K562 (cell line): ENCODE results near the gene IFT122. TPM values are rescaled to one million over a fixed set of nuclear protein-coding genes. Genes with fewer than 3 reads are reported as not detected.

Experiments
- BCLAF1 ChIP-seq, 2 experiments: fragments of 450-650 bp in 1 of 2; IDR thresholded peaks; 2 replicates each; pipeline ENCODE4 v1.6.1; 2011 to 2017; ENCODE audit warnings: low read depth in 2 of 2, antibody characterized with exemption in 1 of 2, borderline replicate concordance in 1 of 2, low read length in 1 of 2, mild to moderate bottlenecking in 1 of 2, mixed read lengths in 1 of 2; ENCODE audit not compliant: control insufficient read depth in 1 of 2
- CHAMP1 ChIP-seq: fragments of 450-650 bp; IDR thresholded peaks from 2 replicates; pipeline ENCODE4 v1.6.1; 2016; ENCODE audit warnings: mild to moderate bottlenecking
- CHCHD3 ChIP-seq: fragments of 250-450 bp; sonication (Bioruptor Pico); IDR thresholded peaks from 2 replicates; pipeline ENCODE4 v2.1.2; 2022; ENCODE audit warnings: mild to moderate bottlenecking
- FOXA1 ChIP-seq: fragments of 450-650 bp; IDR thresholded peaks from 2 replicates; pipeline ENCODE4 v1.6.1; 2016; ENCODE audit warnings: mild to moderate bottlenecking, borderline replicate concordance
- HNRNPUL1 ChIP-seq: fragments of 200-400 bp; formaldehyde crosslinking; IDR thresholded peaks from 2 replicates; pipeline ENCODE4 v1.6.1; 2017; ENCODE audit warnings: low read length
- HSF4 ChIP-seq: fragments of 250-450 bp; sonication (Bioruptor Pico); IDR thresholded peaks from 2 replicates; pipeline ENCODE4 v2.1.2; 2022; ENCODE audit warnings: mild to moderate bottlenecking, moderate library complexity, borderline replicate concordance
- LEF1 ChIP-seq: fragments of 450-650 bp; IDR thresholded peaks from 2 replicates; pipeline ENCODE4 v1.6.1; 2016; ENCODE audit warnings: mild to moderate bottlenecking
- MEF2A ChIP-seq: IDR thresholded peaks from 2 replicates; pipeline ENCODE4 v1.6.1; 2011; ENCODE audit warnings: low read depth, mild to moderate bottlenecking, low read length, moderate library complexity; ENCODE audit not compliant: control insufficient read depth
- TBL1XR1 ChIP-seq, 2 experiments: IDR thresholded peaks; 2 replicates each; pipeline ENCODE4 v1.6.1; 2012; ENCODE audit warnings: improper control_type of control experiment in 2 of 2, low read length in 2 of 2, mild to moderate bottlenecking in 1 of 2
- ZNF408 ChIP-seq: fragments of 250-450 bp; sonication (Bioruptor Pico); IDR thresholded peaks from 2 replicates; pipeline ENCODE4 v1.4.0; 2020; ENCODE audit warnings: low read depth, mild to moderate bottlenecking, moderate library complexity
- polyA plus RNA-seq, 8 experiments: library from polyadenylated mRNA; depleted of rRNA in 4 of 8; stranded (reverse) in 5 of 8; unstranded in 3 of 8; fragments of >200 nt; fragmentation: Nextera tagmentation in 2 of 8; fragmentation: Illumina TruSeq in 1 of 8; extraction: Ambion mirVana in 2 of 8; extraction: Trizol in 1 of 8; gene quantifications; 2 replicates each; pipeline versions ENCODE4 v1.2.1 to v1.2.3, GENCODE V29; 2011 to 2014; ENCODE audit warnings: inconsistent platforms in 1 of 8, missing spikeins in 1 of 8
- total RNA-seq, 7 experiments: library from RNA; depleted of rRNA in 6 of 7; stranded (reverse); fragments of >200 nt in 6 of 7; fragmentation: Illumina TruSeq in 2 of 7; extraction: Trizol in 2 of 7; gene quantifications; 2 replicates each; pipeline versions ENCODE4 v1.2.1 to v1.2.3, GENCODE V29; 2011 to 2021; ENCODE audit warnings: low replicate concordance in 1 of 7
- TF ChIP-seq, protein P1 (sequence below): sonication (generic); formaldehyde crosslinking; IDR thresholded peaks from 2 replicates; pipeline ENCODE4 v1.8.1; 2023; ENCODE audit warnings: missing genetic modification reagents, mild to moderate bottlenecking, borderline replicate concordance
- TF ChIP-seq, protein P2 (sequence below), 3 experiments: fragments of 200-800 bp in 1 of 3; sonication (Bioruptor generic) in 1 of 3; sonication (generic) in 1 of 3; formaldehyde crosslinking in 1 of 3; IDR thresholded peaks; 2 replicates each; pipeline versions ENCODE4 v1.6.1 to v1.8.0; 2016 to 2022; ENCODE audit warnings: mild to moderate bottlenecking in 2 of 3, missing compliant biosample characterization in 2 of 3, missing genetic modification characterization in 2 of 3, missing genetic modification reagents in 1 of 3
- TF ChIP-seq, protein P3 (sequence below): sonication (generic); formaldehyde crosslinking; IDR thresholded peaks from 2 replicates; pipeline ENCODE4 v1.8.1; 2022; ENCODE audit warnings: missing genetic modification reagents

The IFT122 gene
- total and polyA plus RNA-seq, 9 of the 15 experiments (the other 6 are each of a cell fraction or from before 2014, with no cell fraction given), result 2.4 to 11.5 (median 7.7) TPM

DNA sequence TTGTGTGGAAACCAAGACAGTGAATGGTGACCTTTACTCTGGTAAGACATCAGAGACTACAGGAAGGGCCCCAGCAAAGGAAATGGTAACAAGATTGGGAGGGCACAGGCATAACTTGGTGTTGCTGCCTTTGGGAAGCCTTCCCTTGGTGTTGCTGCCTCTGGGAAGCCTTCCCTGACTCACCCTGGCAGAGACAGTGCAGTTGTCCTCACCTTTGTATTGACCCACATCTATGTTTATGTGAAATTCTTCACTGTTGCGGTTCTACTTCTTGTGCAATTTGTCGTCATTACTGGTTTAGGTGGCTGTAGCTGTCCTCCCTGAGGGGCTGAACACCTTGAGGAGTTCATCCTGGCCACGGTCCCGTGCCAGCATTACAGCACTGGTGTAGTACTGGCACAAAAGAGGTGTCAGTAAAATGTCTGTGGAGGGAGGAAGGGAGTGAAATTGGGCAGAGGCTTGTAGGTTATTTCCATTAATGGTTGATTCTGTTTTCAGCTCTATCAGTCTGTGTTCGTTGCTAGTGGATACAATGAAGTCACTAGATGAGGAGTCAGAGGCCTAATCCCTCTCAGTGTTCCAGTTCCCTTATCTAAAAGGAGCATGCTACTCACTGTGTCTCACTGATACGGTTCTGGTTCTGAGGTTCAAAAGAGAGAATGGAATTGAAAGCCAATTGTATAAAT is 21.6 kb downstream of the IFT122 start (continued):
- TF ChIP-seq, protein P1, sequence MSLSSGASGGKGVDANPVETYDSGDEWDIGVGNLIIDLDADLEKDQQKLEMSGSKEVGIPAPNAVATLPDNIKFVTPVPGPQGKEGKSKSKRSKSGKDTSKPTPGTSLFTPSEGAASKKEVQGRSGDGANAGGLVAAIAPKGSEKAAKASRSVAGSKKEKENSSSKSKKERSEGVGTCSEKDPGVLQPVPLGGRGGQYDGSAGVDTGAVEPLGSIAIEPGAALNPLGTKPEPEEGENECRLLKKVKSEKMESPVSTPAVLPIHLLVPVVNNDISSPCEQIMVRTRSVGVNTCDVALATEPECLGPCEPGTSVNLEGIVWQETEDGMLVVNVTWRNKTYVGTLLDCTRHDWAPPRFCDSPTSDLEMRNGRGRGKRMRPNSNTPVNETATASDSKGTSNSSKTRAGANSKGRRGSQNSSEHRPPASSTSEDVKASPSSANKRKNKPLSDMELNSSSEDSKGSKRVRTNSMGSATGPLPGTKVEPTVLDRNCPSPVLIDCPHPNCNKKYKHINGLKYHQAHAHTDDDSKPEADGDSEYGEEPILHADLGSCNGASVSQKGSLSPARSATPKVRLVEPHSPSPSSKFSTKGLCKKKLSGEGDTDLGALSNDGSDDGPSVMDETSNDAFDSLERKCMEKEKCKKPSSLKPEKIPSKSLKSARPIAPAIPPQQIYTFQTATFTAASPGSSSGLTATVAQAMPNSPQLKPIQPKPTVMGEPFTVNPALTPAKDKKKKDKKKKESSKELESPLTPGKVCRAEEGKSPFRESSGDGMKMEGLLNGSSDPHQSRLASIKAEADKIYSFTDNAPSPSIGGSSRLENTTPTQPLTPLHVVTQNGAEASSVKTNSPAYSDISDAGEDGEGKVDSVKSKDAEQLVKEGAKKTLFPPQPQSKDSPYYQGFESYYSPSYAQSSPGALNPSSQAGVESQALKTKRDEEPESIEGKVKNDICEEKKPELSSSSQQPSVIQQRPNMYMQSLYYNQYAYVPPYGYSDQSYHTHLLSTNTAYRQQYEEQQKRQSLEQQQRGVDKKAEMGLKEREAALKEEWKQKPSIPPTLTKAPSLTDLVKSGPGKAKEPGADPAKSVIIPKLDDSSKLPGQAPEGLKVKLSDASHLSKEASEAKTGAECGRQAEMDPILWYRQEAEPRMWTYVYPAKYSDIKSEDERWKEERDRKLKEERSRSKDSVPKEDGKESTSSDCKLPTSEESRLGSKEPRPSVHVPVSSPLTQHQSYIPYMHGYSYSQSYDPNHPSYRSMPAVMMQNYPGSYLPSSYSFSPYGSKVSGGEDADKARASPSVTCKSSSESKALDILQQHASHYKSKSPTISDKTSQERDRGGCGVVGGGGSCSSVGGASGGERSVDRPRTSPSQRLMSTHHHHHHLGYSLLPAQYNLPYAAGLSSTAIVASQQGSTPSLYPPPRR (CRISPR knock-in tag), result no peak
- no peak for TF ChIP-seq BCLAF1 (IDR thresholded peaks at IDR 0.05; ENCODE audit: borderline replicate concordance in 1 of 2, control insufficient read depth in 1 of 2, low read depth in 2 of 2, low read length in 1 of 2)
- TF ChIP-seq FOXA1, result no peak
- TF ChIP-seq MEF2A, result peak; percentile 11; the same call in 1 of the 2 replicates
- peak; percentile 58 to 84; a peak in 3 of 4 replicates for TF ChIP-seq TBL1XR1 (IDR thresholded peaks at IDR 0.05; ENCODE audit: low read length in 2 of 2)
- TF ChIP-seq, protein P2, sequence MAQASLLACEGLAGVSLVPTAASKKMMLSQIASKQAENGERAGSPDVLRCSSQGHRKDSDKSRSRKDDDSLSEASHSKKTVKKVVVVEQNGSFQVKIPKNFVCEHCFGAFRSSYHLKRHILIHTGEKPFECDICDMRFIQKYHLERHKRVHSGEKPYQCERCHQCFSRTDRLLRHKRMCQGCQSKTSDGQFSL (CRISPR knock-in tag; IDR thresholded peaks at IDR 0.05), result no peak
- TF ChIP-seq, protein P2 (tag; IDR thresholded peaks at IDR 0.05), result no peak
- no peak for TF ChIP-seq HSF4
- TF ChIP-seq HNRNPUL1, result no peak
- TF ChIP-seq LEF1, result peak; percentile 93
- TF ChIP-seq CHAMP1, result peak; percentile 67; the same call in 1 of the 2 replicates
- no peak for TF ChIP-seq CHCHD3
- no peak for TF ChIP-seq ZNF408 (CRISPR knock-in tag)
- TF ChIP-seq, protein P3, sequence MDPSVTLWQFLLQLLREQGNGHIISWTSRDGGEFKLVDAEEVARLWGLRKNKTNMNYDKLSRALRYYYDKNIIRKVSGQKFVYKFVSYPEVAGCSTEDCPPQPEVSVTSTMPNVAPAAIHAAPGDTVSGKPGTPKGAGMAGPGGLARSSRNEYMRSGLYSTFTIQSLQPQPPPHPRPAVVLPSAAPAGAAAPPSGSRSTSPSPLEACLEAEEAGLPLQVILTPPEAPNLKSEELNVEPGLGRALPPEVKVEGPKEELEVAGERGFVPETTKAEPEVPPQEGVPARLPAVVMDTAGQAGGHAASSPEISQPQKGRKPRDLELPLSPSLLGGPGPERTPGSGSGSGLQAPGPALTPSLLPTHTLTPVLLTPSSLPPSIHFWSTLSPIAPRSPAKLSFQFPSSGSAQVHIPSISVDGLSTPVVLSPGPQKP (CRISPR knock-in tag), result no peak
